Esophagus muscularis mucosa (tissue), 4 donors: Measurements from ENCODE around the gene RBMS3. TPM values are rescaled to one million over a fixed set of nuclear protein-coding genes. Genes with fewer than 3 reads are reported as not detected.

Source experiments
- DNase-seq: peaks from one replicate; pipeline ENCODE4 v3.0.0-alpha.2; 2017; ENCODE audit errors: extremely low spot score
- H3K27ac ChIP-seq, 4 donors: fragments of 200-600 bp; sonication (generic); replicated peaks in 1 of 4; 1 replicate in 3 of 4; 2 replicates in 1 of 4; pipeline ENCODE4 v1.5.1; 2016 to 2019; ENCODE audit warnings: mild to moderate bottlenecking in 1 of 4
- H3K27me3 ChIP-seq, 4 donors: fragments of 200-600 bp; sonication (generic); one replicate each; pipeline versions ENCODE4 v1.5.1 to v1.6.0; 2016 to 2019
- H3K36me3 ChIP-seq, 4 donors: fragments of 200-600 bp; sonication (generic); one replicate each; pipeline ENCODE4 v1.5.1; 2016 to 2019
- H3K4me1 ChIP-seq, 4 donors: fragments of 200-600 bp; sonication (generic); one replicate each; pipeline ENCODE4 v1.5.1; 2016 to 2019
- H3K4me3 ChIP-seq, 4 donors: fragments of 200-600 bp; sonication (generic); 1 replicate in 2 of 4; 2 replicates in 2 of 4; pipeline ENCODE4 v1.5.1; 2016 to 2019; ENCODE audit warnings: mild to moderate bottlenecking in 4 of 4, moderate library complexity in 1 of 4
- H3K9me3 ChIP-seq, 4 donors: fragments of 200-600 bp; sonication (generic); 1 replicate in 3 of 4; 2 replicates in 1 of 4; pipeline ENCODE4 v1.5.1; 2016 to 2019
- EP300 ChIP-seq: sonication (generic); formaldehyde crosslinking; IDR thresholded peaks from one replicate; pipeline ENCODE4 v1.6.1; 2017; ENCODE audit warnings: antibody characterized with exemption
- POLR2A ChIP-seq: fragments of 450-650 bp; IDR thresholded peaks from one replicate; pipeline ENCODE4 v1.6.1; 2017; ENCODE audit warnings: antibody characterized with exemption, moderate library complexity, mild to moderate bottlenecking, low read depth
- POLR2AphosphoS5 ChIP-seq, 2 donors: sonication (generic); formaldehyde crosslinking; IDR thresholded peaks; one replicate each; pipeline ENCODE4 v1.6.1; 2017; ENCODE audit warnings: antibody characterized with exemption in 2 of 2
- WGBS: methylation state at CpG from one replicate; pipeline ENCODE4 v1.1.5; 2018; 5-methylcytosine and 5-hydroxymethylcytosine counted together
- intact Hi-C: fragments of 100-400 bp; cut with DNase I; formaldehyde crosslinking; loops from one replicate; pipeline ENCODE4 v1.15.1; 2023
- total RNA-seq, 4 donors: library from RNA; depleted of rRNA; stranded (reverse); fragments of >200 nt; gene quantifications; one replicate each; pipeline versions ENCODE4 v1.1.0 to v1.2.1, GENCODE V29; 2016
- TF ChIP-seq, protein P1 (sequence below), 3 experiments: fragments of 200-600 bp in 2 of 3; fragments of 450-650 bp in 1 of 3; sonication (generic) in 2 of 3; IDR thresholded peaks; one replicate each; pipeline ENCODE4 v1.5.1; 2017 to 2019; ENCODE audit warnings: antibody characterized with exemption in 3 of 3, mild to moderate bottlenecking in 2 of 3, moderate library complexity in 1 of 3

Gene RBMS3
- total RNA-seq, 4 donors from 2014 or later: 53.0 to 81.5 (median 61.2) TPM

DNA sequence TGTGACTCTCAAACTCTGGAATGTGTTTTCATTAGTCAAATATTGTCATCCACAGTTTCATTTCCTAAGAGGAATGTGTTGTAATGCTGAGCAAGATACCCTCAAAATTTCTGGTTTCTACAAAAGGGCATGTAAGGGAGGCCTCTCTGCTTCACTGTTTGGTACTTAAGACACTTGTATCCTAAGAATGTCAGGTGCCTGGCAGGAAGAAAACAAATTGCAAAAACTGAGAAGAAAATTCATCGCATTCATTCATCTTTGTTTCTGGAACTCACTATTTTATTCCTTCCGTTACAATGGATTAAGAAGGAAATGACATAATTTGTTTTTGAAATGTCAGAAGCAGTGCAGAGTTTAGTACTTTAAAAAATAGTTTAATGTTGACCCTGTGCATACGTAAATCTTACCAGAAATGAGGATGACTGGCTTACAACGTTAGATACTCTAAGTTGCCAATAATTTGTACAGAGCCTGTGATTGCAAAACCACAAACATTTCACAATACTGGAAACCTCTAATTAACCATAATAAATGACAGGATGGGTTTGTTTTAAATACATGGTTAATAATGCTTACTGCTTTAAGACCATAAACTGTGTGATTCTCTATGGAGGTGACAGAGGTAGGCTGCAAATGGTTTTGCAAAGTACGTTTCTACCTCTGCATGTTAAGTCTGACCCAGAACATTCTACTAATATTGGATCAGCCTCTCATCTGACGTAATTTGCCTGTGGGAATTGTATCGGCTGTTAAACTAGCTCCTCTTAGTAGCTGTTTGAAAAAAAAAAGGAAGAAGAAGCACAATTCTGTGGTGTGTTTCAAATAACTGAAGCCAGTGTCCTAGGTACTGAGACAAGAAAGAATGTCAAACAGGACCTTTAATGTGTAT is 477.8 kb downstream of the RBMS3 start:
- intact Hi-C loops: loop anchor here (5.0 kb wide), 2 partner anchors 231 to 476 kb away; partner anchors contain the start of gene RBMS3
- H3K4me3 ChIP-seq: peak overlapping the region in 2 of 4 donors; percentile 6 to 17
- WGBS: 35% methylated on average over 7 of the region's 7 CpGs

DNA sequence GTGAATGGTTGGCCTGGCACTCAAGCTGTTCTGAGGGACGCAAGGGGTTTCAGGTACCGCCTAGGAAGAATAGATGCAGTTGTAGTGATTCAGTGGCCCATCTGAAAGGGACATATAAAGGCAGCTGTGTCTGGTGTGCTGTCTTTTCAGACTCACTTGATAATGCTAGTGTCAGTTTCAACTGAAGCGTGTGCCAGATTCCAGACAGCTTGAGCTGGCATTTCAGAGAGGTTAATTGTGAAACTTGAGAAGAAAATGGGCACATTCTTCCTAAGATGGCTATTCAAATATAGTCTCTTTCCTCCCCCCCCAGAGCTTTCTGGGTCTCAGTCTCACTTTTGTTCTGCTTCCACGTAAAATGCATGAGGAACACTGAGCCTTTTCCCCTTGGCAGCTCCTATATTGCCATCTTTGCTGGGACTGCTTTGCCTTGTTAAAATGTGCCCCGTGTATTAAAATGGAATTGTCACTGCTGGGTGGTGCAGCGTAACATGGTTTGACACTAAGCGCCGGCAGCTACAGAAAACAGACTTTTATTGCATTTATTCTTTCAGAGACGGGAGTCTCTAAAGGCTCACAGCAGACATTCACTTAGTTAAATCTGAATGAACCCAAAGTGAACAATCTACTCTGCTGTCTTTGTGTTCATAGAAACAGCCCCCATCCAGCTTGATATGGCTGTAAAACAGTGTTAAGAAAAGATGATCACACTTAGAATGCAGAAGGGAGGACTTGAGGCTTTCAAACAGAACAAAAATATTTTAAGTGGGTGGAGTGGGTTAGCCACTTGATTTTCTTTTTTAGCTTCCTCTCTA is 478.7 kb downstream of the RBMS3 start:
- H3K27ac ChIP-seq: peak overlapping the region; percentile 62 to 78 (median 70)
- WGBS: 69% methylated on average over 9 of the region's 9 CpGs
- no peaks in the 10 kb centered on the region for H3K9me3 ChIP-seq
- DNase-seq: no peak
- H3K4me3 ChIP-seq: peak overlapping the region in 3 of 4 donors; percentile 5 to 11 (median 6)
- no peaks in the 10 kb centered on the region for H3K27me3 ChIP-seq
- intact Hi-C loops: loop anchor here (5.0 kb wide), 2 partner anchors 232 to 477 kb away; partner anchors contain the start of gene RBMS3
- H3K4me1 ChIP-seq: peaks cover 41 to 68% (median 61%) of the 10 kb centered on the region in 4 donors
- TF ChIP-seq POLR2AphosphoS5 (IDR thresholded peaks at IDR 0.05) (no peak), EP300 (no peak), POLR2A (no peak)
- TF ChIP-seq, protein P1, sequence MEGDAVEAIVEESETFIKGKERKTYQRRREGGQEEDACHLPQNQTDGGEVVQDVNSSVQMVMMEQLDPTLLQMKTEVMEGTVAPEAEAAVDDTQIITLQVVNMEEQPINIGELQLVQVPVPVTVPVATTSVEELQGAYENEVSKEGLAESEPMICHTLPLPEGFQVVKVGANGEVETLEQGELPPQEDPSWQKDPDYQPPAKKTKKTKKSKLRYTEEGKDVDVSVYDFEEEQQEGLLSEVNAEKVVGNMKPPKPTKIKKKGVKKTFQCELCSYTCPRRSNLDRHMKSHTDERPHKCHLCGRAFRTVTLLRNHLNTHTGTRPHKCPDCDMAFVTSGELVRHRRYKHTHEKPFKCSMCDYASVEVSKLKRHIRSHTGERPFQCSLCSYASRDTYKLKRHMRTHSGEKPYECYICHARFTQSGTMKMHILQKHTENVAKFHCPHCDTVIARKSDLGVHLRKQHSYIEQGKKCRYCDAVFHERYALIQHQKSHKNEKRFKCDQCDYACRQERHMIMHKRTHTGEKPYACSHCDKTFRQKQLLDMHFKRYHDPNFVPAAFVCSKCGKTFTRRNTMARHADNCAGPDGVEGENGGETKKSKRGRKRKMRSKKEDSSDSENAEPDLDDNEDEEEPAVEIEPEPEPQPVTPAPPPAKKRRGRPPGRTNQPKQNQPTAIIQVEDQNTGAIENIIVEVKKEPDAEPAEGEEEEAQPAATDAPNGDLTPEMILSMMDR (IDR thresholded peaks at IDR 0.05): no peak
- no peaks in the 10 kb centered on the region for H3K36me3 ChIP-seq

More for the DNA sequence above, 477.8 kb downstream of the RBMS3 start:
- Histone ChIP-seq H3K27ac (peak overlapping the region; percentile 62 to 78 (median 70)), H3K4me1 (peaks cover 35 to 59% (median 52%) of the 10 kb centered on the region in 4 donors), H3K27me3 (no peaks in the 10 kb centered on the region), H3K9me3 (no peaks in the 10 kb centered on the region), H3K36me3 (no peaks in the 10 kb centered on the region)
- no peak for DNase-seq
- TF ChIP-seq, protein P1 (IDR thresholded peaks at IDR 0.05): no peak
- TF ChIP-seq POLR2AphosphoS5 (IDR thresholded peaks at IDR 0.05): peak in 1 of 2 donors; percentile 52

DNA sequence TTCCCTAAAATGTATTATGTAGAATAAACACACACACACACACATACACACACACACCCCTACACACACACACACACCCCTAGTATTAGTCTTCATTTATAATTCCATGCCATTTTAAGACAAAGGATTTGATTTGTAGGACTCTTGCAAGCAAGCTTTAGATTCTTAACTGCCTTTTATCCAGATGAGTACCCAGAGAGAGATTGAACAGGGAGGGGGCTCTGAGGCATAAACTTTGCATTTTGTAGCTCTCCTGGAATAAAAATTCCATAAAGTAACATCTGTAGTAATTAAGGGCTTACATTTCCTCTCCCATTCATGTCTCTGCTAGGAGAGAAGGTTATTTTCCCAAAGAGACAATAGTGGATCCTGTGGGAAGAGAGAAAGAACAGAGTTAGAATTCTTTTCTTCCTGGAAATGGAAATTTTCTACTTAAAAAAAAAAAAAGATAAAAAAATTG is 479.4 kb downstream of the RBMS3 start:
- TF ChIP-seq, protein P1 (IDR thresholded peaks at IDR 0.05): no peak
- TF ChIP-seq POLR2A: no peak
- no peak for TF ChIP-seq EP300
- TF ChIP-seq POLR2AphosphoS5 (IDR thresholded peaks at IDR 0.05): no peak
- Histone ChIP-seq H3K4me1 (peaks cover 41 to 68% (median 62%) of the 10 kb centered on the region in 4 donors), H3K27me3 (no peaks in the 10 kb centered on the region), H3K27ac (peak overlapping the region in 3 of 4 donors; percentile 64 to 78 (median 76)), H3K4me3 (no peak overlapping the region), H3K36me3 (no peaks in the 10 kb centered on the region), H3K9me3 (no peaks in the 10 kb centered on the region)
- intact Hi-C loops: no loop called here
- DNase-seq: no peak

DNA sequence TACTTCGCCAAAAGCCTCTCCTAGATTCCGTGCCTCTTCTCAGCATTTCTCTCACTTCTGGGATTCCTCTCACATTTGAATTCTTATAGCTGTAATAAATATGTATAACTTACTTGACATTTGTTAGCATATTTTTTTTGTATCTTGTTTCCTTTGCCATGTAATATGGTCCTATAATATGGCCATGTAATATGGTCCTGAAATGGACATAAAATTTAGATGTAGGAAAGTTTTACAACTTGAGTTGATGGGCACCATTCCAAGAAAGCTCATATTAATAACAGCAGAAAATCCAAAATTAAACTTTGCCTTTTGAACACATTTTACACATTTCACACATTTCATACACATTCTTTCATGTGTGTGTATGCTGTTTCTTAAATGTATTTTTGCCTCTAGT is 480.6 kb downstream of the RBMS3 start:
- DNase-seq: no peak
- Histone ChIP-seq H3K4me1 (peaks cover 41 to 68% (median 62%) of the 10 kb centered on the region in 4 donors), H3K9me3 (no peaks in the 10 kb centered on the region), H3K36me3 (no peaks in the 10 kb centered on the region), H3K27me3 (no peaks in the 10 kb centered on the region), H3K27ac (peak overlapping the region in 1 of 4 donors; percentile 24), H3K4me3 (no peak overlapping the region)
- WGBS: 93% methylated on average over 2 of the region's 2 CpGs
- intact Hi-C loops: no loop called here
- TF ChIP-seq POLR2A (no peak), EP300 (no peak), POLR2AphosphoS5 (IDR thresholded peaks at IDR 0.05) (no peak)
- TF ChIP-seq, protein P1 (IDR thresholded peaks at IDR 0.05): no peak
